ENCODE results near the gene NXN. TPM values are rescaled to one million over a fixed set of nuclear protein-coding genes. Genes with fewer than 3 reads are reported as not detected.
"Not testable (repeated sequence)": the region's sequence is repeated elsewhere in the genome, so short reads cannot be mapped to it uniquely, and the experiment has no call there.

NXN gene
- total RNA-seq, 1 experiment from 2014 or later: 126 TPM

DNA sequence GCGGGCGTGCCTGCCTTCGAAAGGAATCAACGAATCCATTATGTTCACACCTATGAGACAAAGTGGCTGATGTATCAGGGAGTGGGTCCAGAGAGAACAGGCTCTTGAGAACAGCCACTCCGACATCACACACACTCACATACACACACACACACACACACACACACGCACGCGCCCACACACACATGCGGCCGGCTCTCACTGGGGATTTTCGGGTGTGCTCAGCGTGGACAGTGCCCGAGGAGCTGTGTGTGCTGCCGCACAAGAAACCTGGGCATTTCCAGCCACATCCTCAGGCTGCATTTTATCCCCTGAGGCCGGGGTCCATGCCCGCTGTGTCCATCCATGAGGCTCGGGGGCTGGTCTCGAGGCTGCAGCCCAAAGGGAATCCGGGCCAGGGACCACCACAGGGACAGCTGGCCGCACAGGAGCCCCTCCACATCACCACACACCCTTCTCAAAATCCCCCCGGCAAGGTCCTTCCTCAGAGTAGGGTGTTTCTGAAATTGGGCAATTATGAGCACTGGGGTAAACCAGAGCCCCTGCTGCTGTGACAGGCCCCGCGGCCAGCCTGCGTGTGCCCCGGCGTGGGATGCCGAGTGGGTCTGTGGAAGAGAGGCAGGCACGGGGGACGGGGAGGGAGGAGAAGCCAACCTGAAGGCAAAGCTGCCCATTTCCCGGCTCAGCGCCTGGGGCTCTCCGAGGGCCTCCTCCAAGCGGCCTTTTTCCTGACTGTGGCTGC is 172.6 kb downstream of the NXN start:
- no peaks in the 10 kb centered on the region for H3K27me3 ChIP-seq (ENCODE audit: control insufficient read depth, insufficient read depth, low read length)
- H3K4me1 ChIP-seq (ENCODE audit: control insufficient read depth, insufficient read depth, low read length): no peaks in the 10 kb centered on the region; the same call in 1 of the 2 replicates
- CTCF ChIA-PET: no interaction called here
- no peak overlapping the region for H3K4me3 ChIP-seq (ENCODE audit: low read depth in 2 of 2, low read length in 2 of 2)
- POLR2A ChIA-PET: no interaction called here
- BruUV-seq (replicated peaks): no TSS peak
- intact Hi-C loops (cut with micrococcal nuclease; ENCODE audit: unreplicated experiment) (no loop called here), in situ Hi-C loops (cut with HindIII; ENCODE audit: low pct_unique_long_range_greater_than_20kb, low sequenced_read_pairs) (no loop called here)
- no peaks in the 10 kb centered on the region for H3K9me3 ChIP-seq (ENCODE audit: control insufficient read depth, insufficient read depth, low read depth, low read length)
- no peak for TF ChIP-seq REST (IDR thresholded peaks at IDR 0.05; ENCODE audit: insufficient read depth in 1 of 2, low read depth in 2 of 2, low read length in 1 of 2)
- TF ChIP-seq TCF7L2 (IDR thresholded peaks at IDR 0.05; ENCODE audit: low read depth, low read length): no peak
- TF ChIP-seq POLR2AphosphoS5 (IDR thresholded peaks at IDR 0.05; ENCODE audit: low read depth, low read length): no peak
- TF ChIP-seq SIN3A (IDR thresholded peaks at IDR 0.05; ENCODE audit: borderline replicate concordance, insufficient read depth, low read depth, low read length): no peak
- no peak for TF ChIP-seq CTCF (IDR thresholded peaks at IDR 0.05)
- DNase-seq (ENCODE audit: low read depth, low spot score): no peak
- no peaks in the 10 kb centered on the region for H3K36me3 ChIP-seq (ENCODE audit: control insufficient read depth, insufficient read depth, low read length)
- H3K27ac ChIP-seq (ENCODE audit: low read length): no peak overlapping the region
- ATAC-seq: no peak

DNA sequence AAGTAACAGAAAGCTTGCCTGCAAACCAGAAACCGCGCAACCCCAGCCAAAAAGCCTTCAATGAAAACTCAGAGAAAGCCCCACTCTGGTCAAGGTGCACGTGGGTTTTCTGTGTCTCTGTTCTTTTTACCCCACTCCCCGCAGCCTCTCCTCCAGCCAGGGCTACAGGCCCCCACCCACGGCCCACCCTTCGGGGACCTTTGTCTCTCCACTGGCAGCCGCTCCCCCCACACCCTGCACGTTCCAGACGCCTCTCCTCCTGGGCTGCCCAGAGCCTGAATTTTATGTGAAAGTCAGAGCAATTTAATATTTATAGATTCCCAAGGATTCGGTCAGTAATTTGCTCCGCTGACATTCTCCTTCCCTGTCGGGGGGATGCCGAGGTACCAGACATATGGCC is 173.2 kb downstream of the NXN start:
- ATAC-seq (no peak), DNase-seq (ENCODE audit: low read depth, low spot score) (no peak)
- no peaks in the 10 kb centered on the region; the same call in 1 of the 2 replicates for H3K4me1 ChIP-seq (ENCODE audit: control insufficient read depth, insufficient read depth, low read length)
- H3K27me3 ChIP-seq (ENCODE audit: control insufficient read depth, insufficient read depth, low read length): no peaks in the 10 kb centered on the region
- in situ Hi-C loops (cut with HindIII; ENCODE audit: low pct_unique_long_range_greater_than_20kb, low sequenced_read_pairs) (no loop called here), intact Hi-C loops (cut with micrococcal nuclease; ENCODE audit: unreplicated experiment) (no loop called here)
- no peak overlapping the region for H3K4me3 ChIP-seq (ENCODE audit: low read depth in 2 of 2, low read length in 2 of 2)
- no peaks in the 10 kb centered on the region for H3K36me3 ChIP-seq (ENCODE audit: control insufficient read depth, insufficient read depth, low read length)
- BruUV-seq (replicated peaks): no TSS peak
- POLR2A ChIA-PET: no interaction called here
- CTCF ChIA-PET: no interaction called here
- H3K9me3 ChIP-seq (ENCODE audit: control insufficient read depth, insufficient read depth, low read depth, low read length): no peaks in the 10 kb centered on the region
- H3K27ac ChIP-seq (ENCODE audit: low read length): no peak overlapping the region
- no peak for TF ChIP-seq TCF7L2 (IDR thresholded peaks at IDR 0.05; ENCODE audit: low read depth, low read length)
- no peak for TF ChIP-seq SIN3A (IDR thresholded peaks at IDR 0.05; ENCODE audit: borderline replicate concordance, insufficient read depth, low read depth, low read length)
- TF ChIP-seq REST (IDR thresholded peaks at IDR 0.05; ENCODE audit: insufficient read depth in 1 of 2, low read depth in 2 of 2, low read length in 1 of 2): no peak
- TF ChIP-seq POLR2AphosphoS5 (IDR thresholded peaks at IDR 0.05; ENCODE audit: low read depth, low read length): no peak
- no peak for TF ChIP-seq CTCF (IDR thresholded peaks at IDR 0.05)

GRCh38 chr17:805886-806285 is 173.7 kb downstream of the NXN start:
- H3K9me3 ChIP-seq (ENCODE audit: control insufficient read depth, insufficient read depth, low read depth, low read length); H3K27me3 ChIP-seq (ENCODE audit: control insufficient read depth, insufficient read depth, low read length); POLR2A ChIA-PET; intact Hi-C loops (cut with micrococcal nuclease; ENCODE audit: unreplicated experiment); CTCF ChIA-PET; BruUV-seq (replicated peaks); H3K27ac ChIP-seq (ENCODE audit: low read length); H3K4me1 ChIP-seq (ENCODE audit: control insufficient read depth, insufficient read depth, low read length); ATAC-seq; in situ Hi-C loops (cut with HindIII; ENCODE audit: low pct_unique_long_range_greater_than_20kb, low sequenced_read_pairs); DNase-seq (ENCODE audit: low read depth, low spot score); H3K4me3 ChIP-seq (ENCODE audit: low read depth in 2 of 2, low read length in 2 of 2); H3K36me3 ChIP-seq (ENCODE audit: control insufficient read depth, insufficient read depth, low read length): not testable (repeated sequence)

All from Panc1 (cell line).